ENCODE measurements around the gene MBNL2. TPM values are rescaled to one million over a fixed set of nuclear protein-coding genes. Genes with fewer than 3 reads are reported as not detected.
A peak's percentile ranks its signal among the peaks of the same experiment; 100 is the strongest.

The MBNL2 gene
- total and polyA plus RNA-seq, 2 donors from 2014 or later, result 18.8 to 70.5 TPM

DNA sequence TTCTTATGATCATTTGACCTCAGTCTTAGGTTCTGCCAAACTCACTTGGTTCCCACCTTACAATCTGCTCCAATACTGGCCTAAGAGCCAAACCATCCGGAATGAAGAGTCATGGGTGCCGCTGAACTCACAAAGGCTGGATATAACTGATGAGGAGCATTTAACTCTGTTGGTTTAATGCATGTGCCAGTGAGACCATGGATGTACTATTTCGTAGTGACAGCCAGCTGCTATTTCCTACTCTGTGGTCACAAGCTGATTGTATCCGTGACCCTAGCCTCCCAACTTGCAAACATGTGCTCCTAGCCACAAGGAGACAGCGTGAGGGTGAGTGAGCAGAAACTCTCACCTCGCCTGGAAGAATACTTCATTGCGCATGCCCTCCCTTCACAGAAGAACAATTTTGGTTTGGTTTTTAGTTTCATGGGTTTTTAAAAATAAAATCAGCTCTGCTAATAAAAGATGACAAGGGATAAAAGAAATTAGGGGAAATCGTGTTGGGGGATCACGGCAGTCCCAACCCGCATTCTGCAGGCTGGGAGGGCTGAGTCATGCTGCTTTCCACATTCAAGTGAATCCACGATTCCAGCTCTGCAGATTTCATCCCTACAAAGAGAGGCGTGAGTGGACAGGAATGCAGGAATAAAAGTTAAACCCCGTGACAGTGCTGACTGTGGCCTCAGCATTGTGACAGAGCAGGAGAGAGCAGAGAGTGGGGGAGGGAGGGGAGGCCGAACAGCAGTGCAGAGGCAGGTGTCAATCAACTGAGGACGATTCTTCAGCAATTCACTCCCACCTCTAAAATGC is 145.1 kb downstream of the MBNL2 start:
- TF ChIP-seq, protein P1, sequence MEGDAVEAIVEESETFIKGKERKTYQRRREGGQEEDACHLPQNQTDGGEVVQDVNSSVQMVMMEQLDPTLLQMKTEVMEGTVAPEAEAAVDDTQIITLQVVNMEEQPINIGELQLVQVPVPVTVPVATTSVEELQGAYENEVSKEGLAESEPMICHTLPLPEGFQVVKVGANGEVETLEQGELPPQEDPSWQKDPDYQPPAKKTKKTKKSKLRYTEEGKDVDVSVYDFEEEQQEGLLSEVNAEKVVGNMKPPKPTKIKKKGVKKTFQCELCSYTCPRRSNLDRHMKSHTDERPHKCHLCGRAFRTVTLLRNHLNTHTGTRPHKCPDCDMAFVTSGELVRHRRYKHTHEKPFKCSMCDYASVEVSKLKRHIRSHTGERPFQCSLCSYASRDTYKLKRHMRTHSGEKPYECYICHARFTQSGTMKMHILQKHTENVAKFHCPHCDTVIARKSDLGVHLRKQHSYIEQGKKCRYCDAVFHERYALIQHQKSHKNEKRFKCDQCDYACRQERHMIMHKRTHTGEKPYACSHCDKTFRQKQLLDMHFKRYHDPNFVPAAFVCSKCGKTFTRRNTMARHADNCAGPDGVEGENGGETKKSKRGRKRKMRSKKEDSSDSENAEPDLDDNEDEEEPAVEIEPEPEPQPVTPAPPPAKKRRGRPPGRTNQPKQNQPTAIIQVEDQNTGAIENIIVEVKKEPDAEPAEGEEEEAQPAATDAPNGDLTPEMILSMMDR (IDR thresholded peaks at IDR 0.05; ENCODE audit: borderline replicate concordance, extremely low read depth, insufficient read depth), result no peak
- DNase-seq, result peak; percentile 59 to 85 (median 77)
- Histone ChIP-seq H3K36me3 (ENCODE audit: control insufficient read depth in 2 of 3, insufficient read depth in 3 of 3, low read length in 3 of 3) (peaks cover 6 to 41% (median 13%) of the 10 kb centered on the region in 3 donors), H3K9ac (ENCODE audit: low read length in 3 of 3) (no peak overlapping the region), H3K9me3 (ENCODE audit: control insufficient read depth in 2 of 3, insufficient read depth in 1 of 3, low read length in 3 of 3) (no peaks in the 10 kb centered on the region), H3K4me3 (ENCODE audit: low read length in 3 of 3) (no peak overlapping the region), H3K4me1 (ENCODE audit: control insufficient read depth in 2 of 3, insufficient read depth in 2 of 3, low read depth in 1 of 3, low read length in 3 of 3) (peaks cover 0 to 10% (median 0%) of the 10 kb centered on the region in 3 donors), H3K27ac (ENCODE audit: low read depth in 2 of 2, low read length in 2 of 2) (peak overlapping the region in 1 of 2 donors; percentile 2), H3K27me3 (ENCODE audit: control insufficient read depth, insufficient read depth, low read length) (no peaks in the 10 kb centered on the region)
- no peak for FAIRE-seq
- intact Hi-C loops (cut with DNase I), result no loop called here

- Histone ChIP-seq H3K9me3 (ENCODE audit: control insufficient read depth in 2 of 3, insufficient read depth in 1 of 3, low read length in 3 of 3) (no peaks in the 10 kb centered on the region), H3K27ac (ENCODE audit: low read depth in 2 of 2, low read length in 2 of 2) (peak overlapping the region in 1 of 2 donors; percentile 70), H3K27me3 (ENCODE audit: control insufficient read depth, insufficient read depth, low read length) (no peaks in the 10 kb centered on the region), H3K4me1 (ENCODE audit: control insufficient read depth in 2 of 3, insufficient read depth in 2 of 3, low read depth in 1 of 3, low read length in 3 of 3) (peaks cover 0 to 10% (median 0%) of the 10 kb centered on the region in 3 donors), H3K36me3 (ENCODE audit: control insufficient read depth in 2 of 3, insufficient read depth in 3 of 3, low read length in 3 of 3) (peaks cover 3 to 31% (median 13%) of the 10 kb centered on the region in 3 donors), H3K9ac (ENCODE audit: low read length in 3 of 3) (peak overlapping the region in 2 of 3 donors; percentile 19 to 56), H3K4me3 (ENCODE audit: low read length in 3 of 3) (peak overlapping the region; percentile 12 to 57 (median 56))
- DNase-seq (peak in 1 of 5 donors; percentile 23), FAIRE-seq (peak; percentile 74)
- TF ChIP-seq, protein P1 (IDR thresholded peaks at IDR 0.05; ENCODE audit: borderline replicate concordance, extremely low read depth, insufficient read depth), result no peak
- intact Hi-C loops (cut with DNase I), result no loop called here
These were observed 147.2 kb downstream of the MBNL2 start for GRCh38 chr13:97369261-97369893.

DNA sequence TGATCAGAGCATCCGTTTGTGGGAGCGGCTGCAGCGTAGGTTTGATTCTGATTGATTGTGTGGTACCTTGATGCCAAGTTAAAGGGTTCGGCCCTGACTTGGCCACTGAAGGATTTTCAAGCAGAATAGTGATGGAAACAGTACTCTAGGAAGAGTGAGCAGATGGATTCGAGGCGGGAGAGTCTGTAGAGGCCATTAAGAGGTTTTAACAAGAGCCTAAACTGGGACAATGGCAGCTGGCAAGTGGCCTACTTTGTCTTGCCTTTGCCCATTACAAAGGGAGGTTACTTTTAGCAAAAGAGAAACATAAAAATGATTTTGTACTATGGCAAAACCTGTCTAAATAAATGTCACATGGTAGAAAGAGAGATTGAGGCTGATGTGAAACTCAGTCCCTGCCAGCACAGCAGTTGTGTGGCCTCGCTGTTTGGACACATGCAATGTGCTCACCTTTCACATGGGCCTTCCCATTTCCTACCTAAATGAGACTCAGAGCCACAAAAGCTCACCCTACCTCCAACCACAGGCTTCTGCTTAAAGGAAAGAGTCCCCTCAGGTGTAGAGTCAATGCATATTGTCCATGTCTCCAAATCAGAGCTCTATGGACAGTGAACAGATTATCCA is 149.5 kb downstream of the MBNL2 start:
- FAIRE-seq (no peak), DNase-seq (no peak)
- Histone ChIP-seq H3K27ac (ENCODE audit: low read depth in 2 of 2, low read length in 2 of 2) (no peak overlapping the region), H3K9me3 (ENCODE audit: control insufficient read depth in 2 of 3, insufficient read depth in 1 of 3, low read length in 3 of 3) (no peaks in the 10 kb centered on the region), H3K9ac (ENCODE audit: low read length in 3 of 3) (no peak overlapping the region), H3K27me3 (ENCODE audit: control insufficient read depth, insufficient read depth, low read length) (no peaks in the 10 kb centered on the region), H3K4me1 (ENCODE audit: control insufficient read depth in 2 of 3, insufficient read depth in 2 of 3, low read depth in 1 of 3, low read length in 3 of 3) (peaks cover 0 to 10% (median 0%) of the 10 kb centered on the region in 3 donors), H3K36me3 (ENCODE audit: control insufficient read depth in 2 of 3, insufficient read depth in 3 of 3, low read length in 3 of 3) (peaks cover 9 to 39% (median 25%) of the 10 kb centered on the region in 3 donors), H3K4me3 (ENCODE audit: low read length in 3 of 3) (no peak overlapping the region)
- TF ChIP-seq, protein P1 (IDR thresholded peaks at IDR 0.05; ENCODE audit: borderline replicate concordance, extremely low read depth, insufficient read depth), result no peak
- intact Hi-C loops (cut with DNase I), result no loop called here

Data from kidney (tissue), 14 donors.